ENCODE results near the gene TAS2R60.
"Not testable (repeated sequence)": the region's sequence is repeated elsewhere in the genome, so short reads cannot be mapped to it uniquely, and the experiment has no call there.

TAS2R60 gene

DNA sequence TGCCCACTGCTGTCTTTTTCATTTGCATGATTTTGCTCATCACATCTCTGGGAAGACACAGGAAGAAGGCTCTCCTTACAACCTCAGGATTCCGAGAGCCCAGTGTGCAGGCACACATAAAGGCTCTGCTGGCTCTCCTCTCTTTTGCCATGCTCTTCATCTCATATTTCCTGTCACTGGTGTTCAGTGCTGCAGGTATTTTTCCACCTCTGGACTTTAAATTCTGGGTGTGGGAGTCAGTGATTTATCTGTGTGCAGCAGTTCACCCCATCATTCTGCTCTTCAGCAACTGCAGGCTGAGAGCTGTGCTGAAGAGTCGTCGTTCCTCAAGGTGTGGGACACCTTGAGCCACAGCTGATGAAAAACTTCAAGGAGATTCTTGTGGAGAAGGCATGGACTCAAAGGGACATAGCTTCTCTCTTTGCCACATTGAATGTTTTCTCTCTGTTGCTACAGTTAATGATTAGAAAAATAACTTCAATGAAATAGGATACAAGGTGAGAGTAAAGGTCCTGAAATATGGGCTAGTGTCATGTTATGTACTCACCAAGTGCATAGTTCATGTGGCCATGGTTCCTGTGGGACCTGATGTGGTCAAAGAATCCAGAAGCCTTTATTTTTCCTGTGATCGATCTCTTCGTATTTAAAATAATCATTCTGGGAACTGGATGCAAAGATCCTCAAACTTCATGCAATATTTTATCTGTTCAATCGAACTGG, 970 bp downstream of the TAS2R60 start:
- DNase-seq (ENCODE audit: low read depth, low spot score): no peak

DNA sequence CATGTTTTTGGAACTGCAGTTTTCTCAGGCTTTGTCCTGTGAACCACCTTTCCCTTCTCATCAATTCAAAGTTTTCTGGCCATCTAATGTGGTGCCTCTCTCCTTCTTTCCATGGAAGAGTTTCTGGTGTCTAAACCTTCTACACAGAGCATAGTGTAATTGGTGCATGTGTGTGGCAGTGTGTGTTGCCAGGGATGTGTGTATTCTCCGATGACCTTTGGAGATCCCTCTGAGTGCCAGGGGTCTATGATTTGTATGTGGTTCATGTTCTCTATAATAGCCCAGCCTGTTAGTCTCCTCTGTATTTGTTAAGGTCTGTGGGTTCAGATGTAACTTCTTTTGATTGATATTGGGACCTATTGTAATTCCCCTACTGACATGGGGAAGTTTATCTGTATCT, 1.5 kb downstream of the TAS2R60 start:
- DNase-seq (ENCODE audit: low read depth, low spot score): no peak

DNA sequence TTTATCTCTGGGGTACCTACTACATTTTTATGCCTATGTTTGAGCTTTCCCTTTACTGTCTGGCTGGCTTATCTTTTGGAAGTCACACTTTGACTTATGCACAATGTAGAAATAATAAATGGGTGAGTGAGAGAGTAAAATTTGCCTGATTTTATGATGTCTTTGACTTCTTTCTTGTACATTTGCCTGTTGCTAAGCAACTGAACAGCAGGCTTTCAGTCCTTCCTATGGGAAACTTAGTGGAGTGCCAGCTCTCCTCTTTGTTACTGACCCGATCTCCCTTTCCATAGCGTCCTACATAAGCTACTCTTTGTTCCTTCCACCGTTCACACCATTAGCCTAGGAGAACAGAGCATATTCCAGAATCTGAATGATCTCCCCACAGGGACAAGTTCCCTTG, 4.2 kb downstream of the TAS2R60 start:
- DNase-seq (ENCODE audit: low read depth, low spot score): no peak

DNA sequence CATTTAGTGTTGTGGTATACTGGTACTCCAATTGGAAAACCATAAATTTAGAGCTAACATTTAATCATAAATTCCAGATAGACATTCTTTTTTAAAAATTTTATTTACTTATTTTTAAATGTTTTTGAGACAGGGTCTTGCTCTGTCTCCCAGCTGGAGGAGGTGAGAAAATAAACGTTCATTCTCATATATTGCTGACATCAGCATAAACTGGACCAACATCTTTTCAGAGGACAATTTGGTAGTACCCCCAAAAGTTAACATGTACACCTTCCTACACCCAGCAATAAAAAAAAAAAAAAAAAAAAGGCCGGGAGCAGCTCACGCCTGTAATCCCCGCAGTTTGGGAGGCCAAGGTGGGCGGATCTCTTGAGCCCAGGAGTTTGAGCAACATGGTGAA, 5.2 kb downstream of the TAS2R60 start:
- DNase-seq (ENCODE audit: low read depth, low spot score): no peak

DNA sequence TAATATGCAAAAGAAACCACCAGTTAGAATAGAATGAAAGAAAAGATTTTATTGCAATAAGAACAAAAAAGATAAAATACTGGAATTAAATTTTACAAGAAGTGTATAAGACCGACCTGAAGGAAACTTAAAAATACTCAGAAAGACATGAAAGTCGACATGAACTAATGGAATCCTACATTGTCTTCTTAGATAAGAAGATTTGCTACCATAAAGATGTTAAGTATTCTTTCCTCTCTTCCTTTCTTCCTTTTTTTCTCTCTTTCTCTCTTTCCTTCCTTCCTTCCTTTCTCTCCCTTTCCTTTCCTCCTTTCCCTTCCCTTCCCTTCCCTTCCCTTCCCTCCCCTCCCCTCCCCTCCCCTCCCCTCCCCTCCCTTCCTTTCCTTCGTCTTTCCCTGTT, 6.5 kb downstream of the TAS2R60 start:
- no peak for DNase-seq (ENCODE audit: low read depth, low spot score)

DNA sequence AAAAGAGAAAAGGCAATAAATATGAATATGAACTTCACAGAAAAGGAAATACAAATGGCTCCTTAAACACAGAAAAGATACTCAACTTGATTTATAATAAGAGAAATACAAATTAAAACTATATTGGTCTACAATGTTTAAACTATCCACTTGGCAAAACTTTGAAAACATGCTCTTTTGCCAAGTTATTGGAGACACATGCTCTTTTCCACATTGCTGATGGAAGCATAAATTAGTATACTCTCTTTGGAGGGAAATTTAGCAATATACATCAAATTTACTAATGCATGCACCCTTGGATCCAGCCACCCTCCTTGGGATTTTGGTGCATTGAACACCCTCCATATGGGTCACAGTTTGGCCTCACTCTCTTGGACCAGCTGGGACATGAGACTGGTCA, 7.9 kb downstream of the TAS2R60 start:
- no peak for DNase-seq (ENCODE audit: low read depth, low spot score)

DNA sequence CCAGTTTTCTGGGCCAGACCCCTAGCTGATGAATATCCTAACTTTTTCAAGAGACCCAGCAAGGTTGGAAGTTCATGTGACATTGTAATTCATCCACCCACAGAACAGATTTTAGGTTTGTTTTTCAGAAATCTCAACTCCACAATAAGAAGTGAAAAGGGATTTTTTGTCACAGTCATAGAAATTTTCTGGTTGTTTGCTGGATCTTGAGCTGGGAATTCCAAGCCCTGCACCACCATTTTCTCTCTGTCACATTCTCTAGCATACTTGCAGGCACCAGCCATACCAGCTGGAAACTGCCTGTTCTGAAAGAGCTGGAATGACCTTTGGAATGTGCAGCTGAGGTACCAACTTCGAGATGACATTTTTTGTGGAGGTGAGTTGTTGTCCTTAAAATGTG, 8.5 kb downstream of the TAS2R60 start:
- DNase-seq (ENCODE audit: low read depth, low spot score): no peak

DNA sequence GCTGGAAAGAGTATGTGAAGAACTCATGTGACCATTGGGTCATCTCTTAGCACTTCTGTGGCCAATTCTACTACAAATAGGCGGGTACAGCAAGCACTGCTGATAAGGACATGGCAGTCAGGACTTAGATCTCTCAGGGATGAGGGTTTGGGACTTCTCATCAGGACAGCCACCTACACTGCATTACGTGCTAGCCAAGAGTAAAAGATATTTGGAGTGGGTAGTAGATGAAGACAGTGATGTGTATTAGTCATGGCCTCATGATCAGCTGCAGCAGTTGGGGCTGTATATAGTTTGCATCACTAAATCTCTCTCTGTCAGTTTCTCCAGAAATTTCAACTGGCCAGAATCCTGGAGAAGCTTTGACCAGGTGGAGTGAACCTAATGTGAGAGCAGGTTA, 9.2 kb downstream of the TAS2R60 start:
- DNase-seq (ENCODE audit: low read depth, low spot score): no peak

DNA sequence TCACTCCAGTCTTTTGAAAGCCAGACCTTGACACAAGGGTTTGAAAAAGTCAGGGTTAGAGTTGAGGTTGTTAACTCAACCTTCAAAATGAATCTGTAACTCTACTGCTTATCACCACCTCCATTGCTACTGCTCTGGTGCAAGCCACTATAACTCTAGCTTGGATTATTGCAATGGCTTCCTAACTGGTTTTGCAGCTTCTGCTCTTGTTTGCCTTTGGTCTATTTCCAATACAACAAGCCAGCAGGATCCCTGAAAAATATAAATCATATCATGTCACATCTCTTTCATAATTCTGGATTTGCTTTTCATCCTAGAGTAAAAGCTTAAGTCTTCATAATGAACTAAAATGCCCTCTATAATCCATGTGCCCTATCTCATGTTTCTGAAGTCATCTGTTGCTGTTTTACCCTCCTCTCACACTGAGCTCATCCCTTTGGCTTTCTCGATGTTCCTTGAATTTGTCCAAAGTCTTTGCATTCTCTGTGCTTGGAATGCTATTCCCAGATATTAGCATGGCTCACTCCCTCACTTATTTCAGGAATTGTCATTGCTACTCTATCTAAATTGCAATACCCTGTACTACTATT, 10.9 kb downstream of the TAS2R60 start:
- no peak for DNase-seq (ENCODE audit: low read depth, low spot score)

DNA sequence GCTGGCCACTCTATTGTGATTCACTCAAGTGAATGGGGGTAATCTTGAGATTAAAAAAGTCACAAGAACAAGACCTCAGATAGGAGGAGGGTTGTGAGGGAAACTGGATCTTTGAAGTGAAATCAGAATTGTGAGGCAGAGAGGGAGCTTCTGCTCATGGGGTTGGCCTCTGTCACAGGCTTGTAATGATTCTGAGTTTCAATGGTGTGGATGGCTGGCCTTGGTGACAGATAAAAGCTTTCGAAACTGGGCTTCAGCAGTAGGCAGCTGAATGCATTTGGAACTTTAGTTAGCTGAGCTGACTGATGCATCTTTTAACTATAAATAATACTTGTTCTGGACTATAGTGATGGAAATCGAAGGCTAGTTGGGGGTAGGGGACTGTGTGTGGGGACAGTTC, 12.2 kb downstream of the TAS2R60 start:
- no peak for DNase-seq (ENCODE audit: low read depth, low spot score)

DNA sequence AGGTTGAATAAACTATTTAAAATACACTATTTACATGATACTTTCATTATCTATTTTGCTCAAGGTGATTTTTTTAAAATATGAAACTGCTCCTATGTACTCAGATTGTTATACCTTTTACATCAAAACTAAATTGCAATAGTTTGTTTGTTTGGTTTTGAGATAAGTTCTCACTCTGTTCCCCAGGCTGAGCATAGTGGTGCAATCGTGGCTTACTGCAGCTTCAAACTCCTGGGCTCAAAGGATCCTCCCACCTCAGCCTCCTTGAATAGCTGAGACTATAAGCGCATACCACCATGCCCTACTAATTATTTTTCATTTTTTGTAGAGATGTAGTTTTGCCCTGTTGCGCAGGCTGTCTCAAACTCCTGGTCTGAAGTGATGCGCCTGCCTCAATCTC, 12.7 kb downstream of the TAS2R60 start:
- DNase-seq (ENCODE audit: low read depth, low spot score): no peak

DNA sequence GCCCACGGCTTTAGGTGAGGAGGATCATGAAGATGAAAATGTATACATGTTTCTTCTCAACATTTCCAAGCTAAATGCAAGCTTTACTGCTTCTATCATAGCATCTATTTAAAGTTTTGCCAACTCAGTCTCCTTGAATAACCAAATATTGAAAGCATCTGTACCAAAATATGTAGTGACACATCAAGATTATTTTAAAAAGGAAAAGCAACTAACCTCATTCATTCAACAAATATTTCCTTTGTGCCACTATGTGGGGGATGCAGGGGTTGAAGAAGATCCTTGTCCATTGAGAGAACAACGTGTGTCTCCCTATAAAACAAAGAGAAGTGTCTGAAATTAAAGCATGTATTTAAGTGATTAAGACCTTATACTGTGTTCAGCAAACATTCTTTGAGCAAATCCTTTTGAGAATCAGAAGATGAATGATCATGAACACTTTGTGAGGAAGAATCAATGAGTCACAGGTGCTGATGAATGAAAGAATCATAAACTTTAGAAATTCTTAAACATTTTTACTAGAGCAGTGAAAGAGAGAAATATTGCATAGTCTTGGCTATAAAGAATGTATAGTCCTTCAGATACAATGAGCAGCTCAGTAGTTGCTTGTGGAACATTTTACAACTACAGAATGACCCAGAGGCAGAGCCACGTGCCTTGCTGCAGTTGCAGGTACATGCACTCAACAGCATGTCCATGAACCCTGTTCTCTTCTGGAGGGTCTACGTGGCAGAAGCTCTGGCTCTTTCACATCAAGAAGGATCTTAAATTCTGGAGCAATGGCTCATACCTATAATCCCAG, 13.9 kb downstream of the TAS2R60 start:
- no peak for DNase-seq (ENCODE audit: low read depth, low spot score)

DNA sequence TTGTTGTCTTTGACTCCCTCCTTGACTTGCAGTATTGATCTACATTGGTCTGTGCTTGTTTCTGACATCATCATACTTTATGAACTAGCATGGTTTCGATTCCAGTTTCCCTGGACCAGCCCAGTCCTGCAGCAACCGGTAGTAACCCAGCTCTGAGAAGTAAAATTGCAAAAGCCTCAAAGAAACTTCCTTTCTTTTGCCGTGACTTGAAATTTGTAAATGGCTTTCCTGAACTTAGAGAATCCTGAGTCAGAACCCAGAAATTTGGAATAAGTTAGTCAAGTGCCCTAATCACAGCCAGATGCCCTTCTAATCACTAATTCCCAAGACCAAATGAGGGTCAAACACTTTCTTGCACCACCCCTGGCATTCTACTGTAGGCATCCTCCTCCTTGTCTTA, 15.0 kb downstream of the TAS2R60 start:
- DNase-seq (ENCODE audit: low read depth, low spot score): no peak

DNA sequence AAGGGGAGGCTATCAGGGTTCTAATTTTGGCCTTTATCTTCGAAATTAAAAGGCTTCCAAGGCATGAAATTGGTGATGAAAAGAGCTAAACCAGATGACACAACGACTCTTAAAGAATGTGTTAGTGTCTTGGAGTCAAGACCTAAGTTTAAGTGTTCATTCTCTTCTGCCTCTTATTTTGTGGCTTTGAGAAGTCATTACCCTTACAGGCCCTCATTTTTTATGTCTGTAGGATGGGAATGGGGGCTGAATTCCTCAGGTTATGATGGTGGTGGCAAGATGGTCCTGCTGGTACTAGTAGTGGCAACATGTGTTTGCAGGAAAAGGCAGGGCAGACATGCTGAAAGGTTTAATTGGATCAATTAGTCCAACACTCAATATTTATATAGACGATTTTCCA, 15.4 kb downstream of the TAS2R60 start:
- no peak for DNase-seq (ENCODE audit: low read depth, low spot score)

DNA sequence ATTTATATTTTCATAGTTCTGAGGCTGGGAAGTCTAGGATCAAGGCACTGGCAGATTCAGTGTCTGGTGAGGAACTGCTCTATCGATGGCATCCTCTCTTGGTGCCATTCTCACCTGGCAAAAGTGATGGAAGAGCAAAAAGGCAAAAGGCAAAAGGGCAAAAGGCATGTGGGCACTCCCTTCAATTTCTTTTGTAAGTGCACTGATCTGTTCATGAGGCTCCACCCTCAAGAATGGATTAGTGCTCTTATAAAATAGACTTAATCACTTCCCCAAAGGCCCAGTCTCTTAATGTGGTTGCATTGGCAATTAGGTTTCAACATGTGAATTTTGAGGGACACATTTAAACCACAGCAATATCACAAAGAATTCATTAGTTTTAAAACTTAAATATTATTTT, 16.1 kb downstream of the TAS2R60 start:
- DNase-seq (ENCODE audit: low read depth, low spot score): no peak

DNA sequence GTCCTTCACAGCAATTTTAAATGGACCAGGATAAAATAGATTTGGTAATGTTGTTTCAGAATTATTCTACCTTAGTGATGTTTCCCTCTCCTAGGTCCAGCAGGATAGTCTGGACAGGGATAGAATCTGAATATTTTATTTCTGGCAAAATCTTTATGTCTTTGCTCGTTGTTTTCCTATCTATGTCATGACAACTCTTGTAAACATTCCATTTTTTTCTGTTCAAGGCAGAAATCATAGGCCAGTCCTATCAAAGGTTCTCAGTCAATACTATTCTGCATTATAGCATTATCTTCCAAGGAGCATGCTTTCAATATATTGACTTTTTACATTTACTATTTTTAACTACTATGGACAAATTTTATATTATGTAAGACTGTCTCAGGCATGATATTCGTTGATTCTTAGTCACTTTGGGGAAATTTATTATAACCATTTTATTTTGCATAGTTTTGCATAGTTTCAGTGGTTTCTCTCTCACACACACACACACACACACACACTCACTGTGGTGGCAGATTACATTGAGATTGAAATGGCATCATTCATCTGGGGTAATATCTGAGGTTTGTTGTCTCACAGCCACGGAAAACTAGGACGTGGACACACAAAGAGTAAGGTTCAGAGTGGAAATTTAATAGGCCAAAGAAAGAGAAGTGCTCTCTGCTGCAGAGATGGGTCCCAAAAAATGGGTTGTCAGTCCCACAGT, 17.2 kb downstream of the TAS2R60 start:
- no peak for DNase-seq (ENCODE audit: low read depth, low spot score)

DNA sequence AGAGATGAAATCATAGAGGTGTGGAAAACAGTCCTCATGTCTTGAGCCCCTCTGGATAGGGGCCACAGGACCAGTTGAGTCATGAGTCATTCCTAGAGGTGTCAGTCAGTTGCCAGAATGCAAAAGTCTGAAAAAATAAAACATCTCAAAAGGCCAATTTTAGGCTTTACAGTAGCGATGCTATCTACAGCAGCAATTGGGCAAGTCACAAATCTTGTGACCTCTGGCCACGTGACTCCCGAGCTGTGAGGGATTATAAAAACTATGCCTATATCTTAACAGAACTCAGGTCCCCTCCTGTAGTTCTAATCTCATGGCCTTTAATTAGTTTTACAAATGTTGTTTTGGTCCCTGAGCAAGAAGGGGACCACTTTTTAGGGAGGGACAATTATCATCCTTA, 18.8 kb downstream of the TAS2R60 start:
- DNase-seq (ENCODE audit: low read depth, low spot score): no peak

DNA sequence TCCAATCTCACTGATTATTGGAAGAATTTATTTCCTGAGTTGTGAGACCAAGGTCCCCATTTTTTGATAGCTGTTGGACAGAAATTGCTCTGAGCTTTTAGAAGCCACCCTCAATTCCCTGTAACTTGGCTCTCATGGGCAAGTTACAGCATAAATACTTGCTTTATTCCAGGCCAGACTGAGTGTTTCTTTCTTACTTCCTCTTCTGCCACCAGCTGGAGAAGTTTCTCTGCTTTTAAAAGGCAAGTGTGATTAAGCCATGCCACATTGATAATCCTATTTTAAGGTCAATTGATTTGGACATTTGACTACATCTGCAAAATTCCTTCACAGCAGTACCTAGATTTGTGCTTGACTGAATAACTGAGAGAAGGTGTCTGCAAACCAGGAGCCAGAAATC, 20.3 kb downstream of the TAS2R60 start:
- no peak for DNase-seq (ENCODE audit: low read depth, low spot score)

DNA sequence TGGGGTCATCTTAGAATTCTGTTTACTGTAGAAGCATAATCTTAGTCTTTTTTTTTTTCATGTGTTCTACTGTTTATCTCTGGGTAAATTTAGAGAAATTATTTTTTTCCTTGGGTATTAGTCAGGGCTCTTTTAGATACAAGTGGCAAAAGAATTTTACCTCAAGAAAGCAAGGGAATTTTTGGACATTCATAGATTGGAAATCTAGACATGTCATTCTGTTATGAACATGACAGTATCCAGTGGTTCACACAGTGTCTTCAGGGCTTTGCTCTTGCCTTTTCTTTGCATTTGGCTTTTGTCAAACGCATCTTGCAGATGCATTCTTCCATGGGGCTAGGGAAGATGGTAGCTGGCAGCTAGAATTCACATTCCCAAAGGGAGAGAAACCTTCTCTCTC, 20.7 kb downstream of the TAS2R60 start:
- no peak for DNase-seq (ENCODE audit: low read depth, low spot score)

DNA sequence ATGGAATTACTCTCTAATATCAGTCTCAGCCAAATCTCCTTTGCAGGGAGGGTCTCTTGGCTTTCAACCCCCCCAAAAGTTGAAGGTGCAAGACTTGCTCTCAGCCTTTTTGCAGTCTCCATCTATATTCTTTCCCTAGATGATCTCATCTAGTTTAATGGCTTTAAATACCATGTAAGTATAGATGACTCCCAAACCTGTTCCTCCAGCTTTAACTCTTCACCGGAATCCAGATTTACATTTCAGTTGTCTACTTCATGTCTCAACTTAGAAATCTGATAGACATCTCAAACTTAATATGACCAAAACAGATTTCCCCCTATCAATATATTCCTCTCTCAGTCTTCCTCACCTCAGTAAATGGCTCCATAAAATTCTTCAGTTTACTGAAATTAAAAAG, 24.5 kb downstream of the TAS2R60 start:
- DNase-seq (ENCODE audit: low read depth, low spot score): no peak

DNA sequence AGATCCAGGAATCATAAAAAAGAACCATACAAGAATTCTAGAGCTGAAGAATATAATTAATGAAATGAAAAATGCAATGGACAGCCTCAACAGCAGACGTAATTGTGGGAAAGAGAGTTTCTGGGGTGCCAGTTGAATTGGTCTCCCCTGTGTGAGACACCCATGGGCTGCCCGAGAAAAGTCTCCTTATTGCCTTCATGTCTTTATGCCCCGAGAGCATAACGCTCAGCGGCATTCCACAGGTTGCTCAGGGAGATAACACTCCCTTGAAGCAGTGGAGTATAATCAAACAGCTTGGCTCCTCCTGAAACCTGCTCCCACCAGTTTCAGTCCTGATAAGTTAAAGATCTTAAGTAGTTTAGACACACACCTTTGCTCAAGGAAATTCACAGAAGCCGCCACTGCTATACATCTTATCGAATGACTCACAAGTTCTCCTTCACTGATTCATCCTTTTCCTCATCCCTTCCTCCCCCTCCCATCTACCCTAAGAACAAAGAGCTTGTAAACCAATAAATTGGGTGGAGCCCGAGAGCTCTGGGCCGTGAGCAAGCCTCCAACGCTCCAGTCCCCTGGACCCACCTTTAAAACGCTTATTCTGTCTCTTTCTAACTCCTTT, 28.9 kb downstream of the TAS2R60 start:
- not testable (repeated sequence) for DNase-seq (ENCODE audit: low read depth, low spot score)

Measured in activated CD4-positive, CD25-positive, alpha-beta regulatory T cell treated with anti-CD3 and anti-CD28 coated beads, Interleukin-2, amount 50 U/mL, for 16 hours (primary cell).